Adrenal gland (tissue), 5 donors: Measurements from ENCODE around the gene PFAS.

ENCODE experiments used
- CTCF ChIP-seq, 6 experiments: fragments of 450-650 bp in 4 of 6; fragments of 200-600 bp in 2 of 6; sonication (generic) in 1 of 6; IDR thresholded peaks; 1 replicate in 5 of 6; 2 replicates in 1 of 6; pipeline versions ENCODE4 v1.5.1 to v1.8.0; 2016 to 2021; ENCODE audit warnings: antibody characterized with exemption in 6 of 6, mild to moderate bottlenecking in 2 of 6, moderate library complexity in 1 of 6
- POLR2A ChIP-seq, 2 donors: fragments of 450-650 bp; IDR thresholded peaks; one replicate each; pipeline ENCODE4 v1.6.1; 2017; ENCODE audit warnings: antibody characterized with exemption in 2 of 2, mild to moderate bottlenecking in 2 of 2, moderate library complexity in 1 of 2
- donor health status: DM: no; HTN: no; CAD: no.

GRCh38 chr17:8264320-8264719 is 15.2 kb downstream of the PFAS start:
- no peak for TF ChIP-seq CTCF (IDR thresholded peaks at IDR 0.05)
- TF ChIP-seq POLR2A (IDR thresholded peaks at IDR 0.05): no peak
